K562 (cell line): Measurements from ENCODE around the gene ENOSF1. TPM values are rescaled to one million over a fixed set of nuclear protein-coding genes. Genes with fewer than 3 reads are reported as not detected.

Experiments used
- ATAC-seq: fragments of 200-7000 bp; cut with Tn5 transposase; 3 replicates; pipeline ENCODE4 v1.9.1; 2020; ENCODE audit warnings: moderate library complexity
- BruUV-seq: library from RNA; stranded (reverse); fragments of 400-500 nt; replicated peaks from 2 replicates; lab custom pipeline; 2021; lab: Mats Ljungman, UMichigan
- CTCF ChIA-PET: fragments of 300-600 bp; formaldehyde crosslinking; extraction: SDS; loops from one replicate; lab custom pipeline; 2021; ENCODE audit warnings: low intra/inter-chr PET ratio; lab: Yijun Ruan, JAX
- POLR2A ChIA-PET: fragments of 300-600, 350-650 bp; sonication (Branson Sonifier 250); formaldehyde crosslinking; extraction: SDS; loops from one replicate; lab custom pipeline; 2021; ENCODE audit warnings: antibody characterized with exemption, inconsistent platforms; lab: Yijun Ruan, JAX
- DNase-seq, 4 experiments: peaks; one replicate each; pipeline versions ENCODE4 v3.0.0 to v3.0.0-alpha.2; 2011 to 2018; ENCODE audit warnings: low spot score in 3 of 4, mixed read lengths in 3 of 4; ENCODE audit errors: extremely low read depth in 1 of 4
- FAIRE-seq: peaks from 2 replicates; lab custom pipeline; 2011; peaks lifted over from hg19 to GRCh38; lab: Jason Lieb, UNC
- H2AFZ ChIP-seq: 2 replicates; pipeline ENCODE4 v1.6.0; 2011; ENCODE audit warnings: low read depth, low read length, control low read depth, inconsistent platforms
- H3K27ac ChIP-seq: fragments of 200-600 bp; 3 replicates; pipeline ENCODE4 v1.8.0; 2011; ENCODE audit warnings: low read depth, mild to moderate bottlenecking, control low read depth, inconsistent platforms, low read length, moderate library complexity, mixed read lengths; ENCODE audit errors: extremely low read depth
- H3K27me3 ChIP-seq, 2 experiments: fragments of 300-600 bp in 1 of 2; 2 replicates in 1 of 2; 3 replicates in 1 of 2; pipeline versions ENCODE4 v1.6.0 to v1.8.0; 2011; ENCODE audit warnings: inconsistent platforms in 2 of 2, low read length in 2 of 2, mild to moderate bottlenecking in 1 of 2, mixed read lengths in 1 of 2, moderate library complexity in 1 of 2; ENCODE audit not compliant: control insufficient read depth in 2 of 2, insufficient read depth in 2 of 2
- H3K36me3 ChIP-seq: fragments of 300-600 bp; 3 replicates; pipeline ENCODE4 v1.8.0; 2011; ENCODE audit warnings: mild to moderate bottlenecking, low read length, inconsistent platforms; ENCODE audit not compliant: control insufficient read depth, insufficient read depth
- H3K4me1 ChIP-seq, 2 experiments: fragments of 200-600 bp in 1 of 2; replicated peaks in 1 of 2; 2 replicates in 1 of 2; 3 replicates in 1 of 2; pipeline versions ENCODE4 v1.5.1 to v1.8.0; 2011; ENCODE audit warnings: inconsistent platforms in 2 of 2, low read length in 2 of 2, mild to moderate bottlenecking in 1 of 2, mixed read lengths in 1 of 2, moderate library complexity in 1 of 2; ENCODE audit not compliant: control insufficient read depth in 2 of 2, insufficient read depth in 2 of 2
- H3K4me2 ChIP-seq: 2 replicates; pipeline ENCODE4 v1.6.1; 2011; ENCODE audit warnings: low read length, control low read depth, inconsistent platforms, mixed read lengths; ENCODE audit not compliant: insufficient read depth
- H3K4me3 ChIP-seq: fragments of 200-600 bp; sonication (generic), shearing (Covaris generic); 2 replicates; pipeline ENCODE4 v1.5.1; 2016; ENCODE audit warnings: control low read depth, inconsistent platforms
- H3K79me2 ChIP-seq: fragments of 200-600 bp; 3 replicates; pipeline ENCODE4 v1.8.0; 2011; ENCODE audit warnings: low read length, inconsistent platforms; ENCODE audit not compliant: control insufficient read depth, insufficient read depth
- H3K9ac ChIP-seq, 2 experiments: 2 replicates each; pipeline versions ENCODE4 v1.6.0 to v1.6.1; 2011; ENCODE audit warnings: low read depth in 2 of 2, low read length in 2 of 2, control low read depth in 1 of 2, inconsistent platforms in 1 of 2, mild to moderate bottlenecking in 1 of 2, mixed read lengths in 1 of 2; ENCODE audit not compliant: insufficient read depth in 1 of 2
- H3K9me1 ChIP-seq: one replicate; pipeline ENCODE4 v1.6.0; 2011; ENCODE audit warnings: inconsistent platforms, mild to moderate bottlenecking, low read length, moderate library complexity; ENCODE audit not compliant: control insufficient read depth, insufficient read depth
- H3K9me3 ChIP-seq: replicated peaks from 2 replicates; pipeline ENCODE4 v1.5.1; 2011; ENCODE audit warnings: low read depth, low read length, inconsistent platforms; ENCODE audit not compliant: control insufficient read depth, insufficient read depth
- H4K20me1 ChIP-seq: replicated peaks from 2 replicates; pipeline ENCODE4 v1.6.1; 2011; ENCODE audit warnings: low read length, inconsistent platforms, mixed read lengths; ENCODE audit not compliant: control insufficient read depth, insufficient read depth
- CREBBP ChIP-seq: IDR thresholded peaks from one replicate; pipeline ENCODE4 v1.6.1; 2012; ENCODE audit warnings: low read depth, mild to moderate bottlenecking, control low read depth, inconsistent platforms, low read length
- HCFC1 ChIP-seq: IDR thresholded peaks from 2 replicates; pipeline ENCODE4 v1.6.1; 2012; ENCODE audit warnings: low read depth, low read length, improper control_type of control experiment
- IRF2 ChIP-seq: sonication (generic); formaldehyde crosslinking; IDR thresholded peaks from 2 replicates; pipeline ENCODE4 v1.8.1; 2022; ENCODE audit warnings: mild to moderate bottlenecking, missing genetic modification reagents
- PHF20 ChIP-seq: fragments of 450-650 bp; IDR thresholded peaks from 2 replicates; pipeline ENCODE4 v1.6.1; 2018; ENCODE audit not compliant: partially characterized antibody
- POLR2G ChIP-seq: fragments of 200-400 bp; formaldehyde crosslinking; IDR thresholded peaks from 2 replicates; pipeline ENCODE4 v1.6.1; 2017; ENCODE audit warnings: low read depth, mild to moderate bottlenecking, antibody characterized with exemption, low read length, moderate library complexity
- RBBP5 ChIP-seq: fragments of 200-600 bp; sonication (generic); IDR thresholded peaks from 2 replicates; pipeline ENCODE4 v1.6.1; 2012; ENCODE audit warnings: borderline replicate concordance, mild to moderate bottlenecking, low read length, control low read depth, inconsistent platforms; ENCODE audit not compliant: insufficient read depth, poor library complexity, severe bottlenecking
- ZEB2 ChIP-seq: fragments of 450-650 bp; IDR thresholded peaks from 2 replicates; pipeline ENCODE4 v1.6.1; 2016
- in situ Hi-C: fragments of 300-500 bp; cut with MboI; formaldehyde crosslinking; loops from 4 replicates; pipeline ENCODE4 v1.15.0; 2018; ENCODE audit warnings: inconsistent platforms, mixed read lengths
- intact Hi-C: fragments of 100-400 bp; cut with micrococcal nuclease; formaldehyde crosslinking; loops from 2 replicates; pipeline ENCODE4 v1.14.2; 2022
- polyA plus RNA-seq, 8 experiments: library from polyadenylated mRNA; depleted of rRNA in 4 of 8; stranded (reverse) in 5 of 8; unstranded in 3 of 8; fragments of >200 nt; fragmentation: Nextera tagmentation in 2 of 8; fragmentation: Illumina TruSeq in 1 of 8; extraction: Ambion mirVana in 2 of 8; extraction: Trizol in 1 of 8; gene quantifications; 2 replicates each; pipeline versions ENCODE4 v1.2.1 to v1.2.3, GENCODE V29; 2011 to 2014; ENCODE audit warnings: inconsistent platforms in 1 of 8, missing spikeins in 1 of 8
- total RNA-seq, 7 experiments: library from RNA; depleted of rRNA in 6 of 7; stranded (reverse); fragments of >200 nt in 6 of 7; fragmentation: Illumina TruSeq in 2 of 7; extraction: Trizol in 2 of 7; gene quantifications; 2 replicates each; pipeline versions ENCODE4 v1.2.1 to v1.2.3, GENCODE V29; 2011 to 2021; ENCODE audit warnings: low replicate concordance in 1 of 7
- TF ChIP-seq, protein P1 (sequence below): fragments of 250-450 bp; sonication (Bioruptor Pico); IDR thresholded peaks from 2 replicates; pipeline ENCODE4 v1.9.0; 2021; ENCODE audit warnings: mild to moderate bottlenecking, inconsistent platforms
- TF ChIP-seq, protein P2 (sequence below): IDR thresholded peaks from 2 replicates; pipeline ENCODE4 v1.6.1; 2016; ENCODE audit warnings: missing genetic modification characterization, missing compliant biosample characterization
- TF ChIP-seq, protein P3 (sequence below): fragments of 250-450 bp; sonication (Bioruptor Pico); IDR thresholded peaks from 2 replicates; pipeline ENCODE4 v1.5.0; 2020; ENCODE audit warnings: mild to moderate bottlenecking

Gene ENOSF1
- total and polyA plus RNA-seq, 9 of the 15 experiments (the other 6 are each of a cell fraction or from before 2014, with no cell fraction given) = 15.5 to 66.4 (median 46.5) TPM

DNA sequence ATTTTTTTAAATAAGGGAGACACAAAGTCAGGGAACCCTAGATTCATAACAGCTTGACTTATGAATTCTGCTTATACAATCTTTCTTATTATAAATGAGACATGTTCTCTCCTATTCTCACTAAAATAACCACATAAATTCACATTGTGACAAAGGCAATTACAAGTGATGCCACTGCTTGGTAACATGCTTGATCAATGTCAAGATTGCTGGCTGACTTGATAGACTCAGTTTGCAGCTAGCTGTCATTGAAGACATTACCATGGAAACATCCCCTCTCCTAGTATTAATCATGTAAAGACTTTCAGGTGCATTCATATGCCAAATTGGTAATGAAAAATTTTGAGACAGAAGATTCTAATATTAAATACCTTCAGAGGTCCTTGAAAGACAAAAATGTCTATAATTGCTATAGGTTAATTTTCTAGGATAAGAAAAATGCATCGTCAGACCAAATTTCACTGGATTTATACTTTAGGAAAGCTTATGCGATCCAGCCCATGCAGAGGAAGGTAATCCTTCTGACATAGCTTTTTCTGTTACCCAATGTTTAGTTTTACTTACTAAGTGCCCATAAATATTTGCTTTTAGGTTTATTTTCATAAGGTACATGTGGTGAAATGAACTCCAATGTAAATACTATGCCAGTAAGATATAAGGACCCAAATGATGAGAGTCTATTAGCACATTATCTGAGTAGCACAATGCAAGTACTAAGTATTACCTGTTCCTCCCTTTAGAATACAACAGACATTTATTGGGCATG lies 32.6 kb upstream of the ENOSF1 start (continued):
- TF ChIP-seq, protein P1, sequence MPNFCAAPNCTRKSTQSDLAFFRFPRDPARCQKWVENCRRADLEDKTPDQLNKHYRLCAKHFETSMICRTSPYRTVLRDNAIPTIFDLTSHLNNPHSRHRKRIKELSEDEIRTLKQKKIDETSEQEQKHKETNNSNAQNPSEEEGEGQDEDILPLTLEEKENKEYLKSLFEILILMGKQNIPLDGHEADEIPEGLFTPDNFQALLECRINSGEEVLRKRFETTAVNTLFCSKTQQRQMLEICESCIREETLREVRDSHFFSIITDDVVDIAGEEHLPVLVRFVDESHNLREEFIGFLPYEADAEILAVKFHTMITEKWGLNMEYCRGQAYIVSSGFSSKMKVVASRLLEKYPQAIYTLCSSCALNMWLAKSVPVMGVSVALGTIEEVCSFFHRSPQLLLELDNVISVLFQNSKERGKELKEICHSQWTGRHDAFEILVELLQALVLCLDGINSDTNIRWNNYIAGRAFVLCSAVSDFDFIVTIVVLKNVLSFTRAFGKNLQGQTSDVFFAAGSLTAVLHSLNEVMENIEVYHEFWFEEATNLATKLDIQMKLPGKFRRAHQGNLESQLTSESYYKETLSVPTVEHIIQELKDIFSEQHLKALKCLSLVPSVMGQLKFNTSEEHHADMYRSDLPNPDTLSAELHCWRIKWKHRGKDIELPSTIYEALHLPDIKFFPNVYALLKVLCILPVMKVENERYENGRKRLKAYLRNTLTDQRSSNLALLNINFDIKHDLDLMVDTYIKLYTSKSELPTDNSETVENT (CRISPR knock-in tag) = no peak
- TF ChIP-seq PHF20 (no peak), ZEB2 (no peak)
- TF ChIP-seq, all 486 proteins: peak for 0

DNA sequence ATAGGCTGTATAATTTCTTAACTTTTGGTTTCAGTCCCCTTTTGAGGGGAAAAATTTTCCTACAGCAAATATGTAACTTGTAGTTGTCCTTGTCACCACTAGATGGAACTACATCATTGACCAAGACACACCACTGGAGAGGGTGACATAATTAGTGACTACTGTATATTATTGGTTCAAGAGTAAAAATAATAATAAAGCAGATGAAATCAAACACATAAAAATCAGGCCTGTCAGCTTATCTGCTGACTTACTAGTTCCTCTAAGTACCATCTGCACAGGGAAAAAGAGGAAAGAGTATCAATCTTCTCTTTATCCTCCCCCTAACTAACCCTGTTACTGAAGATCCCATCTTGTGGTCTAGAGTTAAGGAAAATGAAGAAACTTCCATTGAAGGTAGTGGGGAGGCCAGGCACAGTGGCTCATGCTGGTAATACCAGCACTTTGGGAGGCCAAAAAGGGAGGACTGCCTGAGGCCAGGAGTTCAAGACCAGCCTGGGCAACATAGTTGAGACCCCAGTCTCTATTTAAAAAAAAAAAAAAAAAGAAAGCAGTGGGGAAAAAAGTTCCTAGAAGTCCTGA lies 29.6 kb upstream of the ENOSF1 start:
- Histone ChIP-seq H3K27ac (no peak overlapping the region), H3K9me1 (no peaks in the 10 kb centered on the region), H3K79me2 (peaks cover 8% of the 10 kb centered on the region; the same call in 2 of the 3 replicates), H3K4me1 (no peaks in the 10 kb centered on the region), H3K36me3 (peaks cover 95% of the 10 kb centered on the region), H3K9me3 (no peaks in the 10 kb centered on the region), H3K27me3 (no peaks in the 10 kb centered on the region), H3K4me3 (no peak overlapping the region), H4K20me1 (no peaks in the 10 kb centered on the region), H3K4me2 (no peak overlapping the region), H3K9ac (no peak overlapping the region), H2AFZ (no peak overlapping the region)
- POLR2A ChIA-PET = interaction anchor here (0.7 to 1.5 kb wide), 2 partner anchors 71 to 112 kb away, joined by 3 read pairs; no protein-coding TSS in a partner anchor
- intact Hi-C loops (loop anchor here (1.0 to 10.0 kb wide), 3 partner anchors 72 to 117 kb away; no protein-coding TSS in a partner anchor), in situ Hi-C loops (loop anchor here (5.0 kb wide), 1 partner anchor 90 kb away; no protein-coding TSS in a partner anchor)
- BruUV-seq = no TSS peak
- DNase-seq (peak; percentile 58 to 69 (median 66)), FAIRE-seq (peak; percentile 76), ATAC-seq (peak; percentile 90)
- CTCF ChIA-PET = interaction anchor here (0.6 to 3.1 kb wide), 7 partner anchors 73 to 118 kb away, joined by 3 to 61 read pairs (median 4); no protein-coding TSS in a partner anchor
- TF ChIP-seq RBBP5 (no peak), HCFC1 (no peak), CREBBP (no peak), IRF2 (no peak), POLR2G (no peak)
- TF ChIP-seq, protein P1 (CRISPR knock-in tag) = no peak
- TF ChIP-seq, protein P2, sequence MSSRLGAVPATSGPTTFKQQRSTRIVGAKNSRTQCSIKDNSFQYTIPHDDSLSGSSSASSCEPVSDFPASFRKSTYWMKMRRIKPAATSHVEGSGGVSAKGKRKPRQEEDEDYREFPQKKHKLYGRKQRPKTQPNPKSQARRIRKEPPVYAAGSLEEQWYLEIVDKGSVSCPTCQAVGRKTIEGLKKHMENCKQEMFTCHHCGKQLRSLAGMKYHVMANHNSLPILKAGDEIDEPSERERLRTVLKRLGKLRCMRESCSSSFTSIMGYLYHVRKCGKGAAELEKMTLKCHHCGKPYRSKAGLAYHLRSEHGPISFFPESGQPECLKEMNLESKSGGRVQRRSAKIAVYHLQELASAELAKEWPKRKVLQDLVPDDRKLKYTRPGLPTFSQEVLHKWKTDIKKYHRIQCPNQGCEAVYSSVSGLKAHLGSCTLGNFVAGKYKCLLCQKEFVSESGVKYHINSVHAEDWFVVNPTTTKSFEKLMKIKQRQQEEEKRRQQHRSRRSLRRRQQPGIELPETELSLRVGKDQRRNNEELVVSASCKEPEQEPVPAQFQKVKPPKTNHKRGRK (tag) = peak; percentile 25
- TF ChIP-seq, protein P3, sequence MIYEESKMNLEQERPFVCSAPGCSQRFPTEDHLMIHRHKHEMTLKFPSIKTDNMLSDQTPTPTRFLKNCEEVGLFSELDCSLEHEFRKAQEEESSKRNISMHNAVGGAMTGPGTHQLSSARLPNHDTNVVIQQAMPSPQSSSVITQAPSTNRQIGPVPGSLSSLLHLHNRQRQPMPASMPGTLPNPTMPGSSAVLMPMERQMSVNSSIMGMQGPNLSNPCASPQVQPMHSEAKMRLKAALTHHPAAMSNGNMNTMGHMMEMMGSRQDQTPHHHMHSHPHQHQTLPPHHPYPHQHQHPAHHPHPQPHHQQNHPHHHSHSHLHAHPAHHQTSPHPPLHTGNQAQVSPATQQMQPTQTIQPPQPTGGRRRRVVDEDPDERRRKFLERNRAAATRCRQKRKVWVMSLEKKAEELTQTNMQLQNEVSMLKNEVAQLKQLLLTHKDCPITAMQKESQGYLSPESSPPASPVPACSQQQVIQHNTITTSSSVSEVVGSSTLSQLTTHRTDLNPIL (CRISPR knock-in tag) = no peak
